Activated T-cell treated with anti-CD3 and anti-CD28 coated beads for 1 hour (primary cell): ENCODE results near the gene ZNF423.

ENCODE experiments used
- DNase-seq: peaks from one replicate; pipeline ENCODE4 v3.0.0-alpha.2; 2020; ENCODE audit warnings: low read depth

Gene ZNF423

DNA sequence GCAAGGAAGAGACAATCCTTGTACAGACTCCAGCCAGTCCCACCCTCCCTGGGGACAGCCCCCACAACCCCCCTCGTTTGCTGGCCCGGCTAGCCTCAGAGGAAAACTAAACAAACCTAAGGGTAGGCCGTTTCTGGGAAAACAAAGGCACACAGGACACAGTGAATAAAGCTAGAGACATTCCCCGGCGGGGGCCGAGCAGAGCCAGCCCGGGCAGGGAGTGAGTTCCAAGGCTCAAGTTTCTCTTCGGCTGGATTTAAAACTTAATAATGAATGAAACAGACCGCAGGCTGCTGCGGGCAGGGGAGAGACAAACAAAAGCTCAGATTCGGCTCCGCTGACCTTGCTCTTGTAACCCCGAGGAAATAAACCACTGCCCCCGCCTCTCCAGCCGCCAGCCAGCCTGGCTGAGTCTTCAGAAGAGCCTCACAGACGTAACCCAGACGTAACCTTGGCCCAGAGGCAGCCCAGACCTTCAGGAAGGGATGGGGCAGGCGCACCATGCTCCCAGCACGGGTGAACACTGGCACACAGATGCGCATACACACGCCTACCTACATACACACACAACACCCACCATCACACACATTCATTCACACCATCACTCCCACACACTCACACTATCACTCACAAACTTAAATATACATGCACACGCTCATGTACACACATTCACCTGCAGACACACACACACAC, 216.0 kb downstream of the ZNF423 start:
- DNase-seq = no peak

DNA sequence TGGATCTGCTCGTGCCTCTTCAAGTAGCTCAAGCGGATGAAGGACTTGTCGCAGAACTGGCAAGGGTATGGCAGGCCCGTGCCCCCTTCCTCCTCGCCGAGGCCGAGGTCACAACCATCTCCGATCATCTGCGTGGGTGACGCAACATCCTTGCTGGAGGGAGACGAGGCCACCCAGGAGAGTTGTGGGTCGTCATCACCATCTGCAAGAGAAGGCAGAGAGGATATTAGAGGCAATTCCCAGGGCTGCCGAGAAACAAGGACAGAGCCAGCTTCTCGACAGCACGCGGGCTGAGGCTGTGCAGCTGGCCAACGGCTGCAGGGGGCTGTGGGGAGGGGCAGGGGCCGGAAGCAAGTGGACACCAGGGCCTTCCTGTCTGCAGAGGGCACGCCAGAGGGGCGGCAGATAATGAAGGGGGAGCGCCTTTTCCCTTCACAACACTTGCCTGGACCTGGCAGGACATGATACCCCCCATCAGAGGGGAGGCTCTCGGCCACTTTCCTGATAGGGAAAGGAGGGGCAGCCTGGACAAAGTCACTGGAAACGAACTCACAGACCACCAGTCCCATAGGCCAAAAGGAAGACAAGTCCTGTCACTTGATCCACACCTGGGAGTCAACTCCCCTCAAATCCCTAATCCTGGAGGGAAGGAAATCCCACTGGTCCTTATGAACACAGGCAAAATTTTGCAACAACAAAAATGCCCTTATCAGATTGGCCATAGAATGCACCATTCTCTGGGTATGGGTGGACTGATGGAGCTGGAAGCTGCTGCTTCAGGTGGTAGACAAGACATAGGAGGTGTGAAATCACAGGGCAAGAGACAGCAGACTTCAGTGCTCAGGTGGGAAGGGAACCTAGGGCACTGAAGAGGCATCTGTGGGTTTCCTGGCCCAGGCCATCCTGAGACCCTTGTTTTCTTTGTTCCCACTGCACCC, 217.0 kb downstream of the ZNF423 start:
- DNase-seq = no peak

- DNase-seq = no peak
Observed at GRCh38 chr16:49637933-49638672, 217.8 kb downstream of the ZNF423 start.

DNA sequence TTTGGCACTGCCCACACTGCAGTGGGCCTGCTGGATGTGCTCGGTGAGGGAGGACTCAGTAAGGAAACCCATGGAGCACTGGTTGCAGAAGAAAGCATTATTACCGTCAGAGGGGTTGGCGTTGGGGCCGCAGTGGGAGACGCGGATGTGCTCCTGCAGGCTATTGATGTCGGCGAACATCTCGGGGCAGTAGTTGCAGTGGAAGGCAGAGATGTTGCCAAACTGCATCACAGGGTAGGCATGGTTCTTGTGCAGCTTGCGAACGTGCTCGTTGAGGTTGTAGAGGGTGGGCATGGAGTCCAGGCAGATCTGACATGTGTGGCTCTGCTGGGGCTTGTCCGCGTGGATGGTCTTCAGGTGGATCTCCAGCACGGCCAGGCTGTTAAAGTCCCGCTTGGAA, 218.4 kb downstream of the ZNF423 start:
- DNase-seq = no peak

DNA sequence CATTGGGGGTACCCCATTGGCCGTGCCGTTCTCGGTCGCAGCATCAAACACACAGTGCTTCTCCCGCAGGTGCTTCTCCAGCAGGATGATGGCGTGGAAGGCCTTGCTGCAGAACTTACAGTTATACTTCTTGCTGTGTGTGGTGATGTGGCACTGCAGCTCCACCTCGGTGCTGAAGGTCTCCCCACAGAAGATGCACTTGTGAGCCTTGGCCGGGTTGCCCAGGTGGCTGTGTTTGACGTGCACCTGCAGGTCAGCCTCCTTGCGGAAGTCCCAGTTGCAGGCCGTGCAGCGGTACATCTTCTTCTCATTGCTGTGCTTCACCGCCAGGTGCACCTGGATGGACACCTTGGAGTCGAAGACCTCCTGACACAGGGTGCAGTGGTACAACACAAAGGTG, 219.3 kb downstream of the ZNF423 start:
- DNase-seq = no peak

DNA sequence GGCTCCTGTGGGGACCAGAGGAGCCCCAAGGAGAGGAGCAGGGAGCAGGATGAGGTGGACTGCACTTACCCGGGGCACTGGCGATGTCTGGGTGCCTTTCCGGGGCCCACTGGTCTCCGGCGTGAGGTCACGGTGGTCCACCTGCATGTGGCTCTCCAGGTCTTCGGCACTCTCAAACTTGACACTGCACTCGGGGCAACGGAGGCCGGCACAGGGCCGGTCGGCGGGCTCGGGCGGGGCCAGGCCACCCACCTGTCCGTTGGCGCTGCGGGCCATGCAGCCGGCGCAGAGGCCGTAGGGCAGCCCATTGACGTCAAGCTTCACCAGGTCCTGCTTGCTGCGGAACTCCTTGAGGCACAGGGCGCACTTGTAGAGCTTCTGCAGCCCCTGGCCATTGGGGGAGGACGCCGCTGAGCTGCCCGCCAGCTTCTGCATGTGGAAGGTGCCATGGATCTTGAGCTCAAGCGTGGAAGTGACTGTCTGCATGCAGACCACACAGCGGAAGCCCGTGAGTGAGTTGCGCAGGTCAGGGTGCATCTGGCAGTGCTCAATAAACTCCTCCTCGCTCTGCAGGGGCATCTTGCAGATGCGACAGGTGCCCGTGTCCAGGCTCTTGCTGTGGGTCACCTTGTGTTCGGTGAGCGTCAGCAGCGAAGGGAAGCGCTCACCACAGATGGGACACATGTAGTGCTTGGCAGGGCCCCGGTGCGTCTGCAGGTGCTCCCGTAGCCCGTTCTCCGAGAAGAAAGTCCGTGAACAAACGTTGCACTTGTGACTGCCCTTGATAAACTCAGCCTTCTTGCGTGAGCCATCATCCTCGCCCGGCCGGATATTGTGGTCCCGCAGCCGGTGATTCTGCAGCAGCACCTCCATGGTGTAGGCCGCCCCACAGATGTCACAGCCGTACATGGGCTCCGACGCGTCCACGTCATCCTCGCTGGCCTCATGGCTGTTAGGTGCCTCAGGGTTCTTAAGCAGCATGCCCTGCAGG, 220.0 kb downstream of the ZNF423 start:
- DNase-seq = no peak

DNA sequence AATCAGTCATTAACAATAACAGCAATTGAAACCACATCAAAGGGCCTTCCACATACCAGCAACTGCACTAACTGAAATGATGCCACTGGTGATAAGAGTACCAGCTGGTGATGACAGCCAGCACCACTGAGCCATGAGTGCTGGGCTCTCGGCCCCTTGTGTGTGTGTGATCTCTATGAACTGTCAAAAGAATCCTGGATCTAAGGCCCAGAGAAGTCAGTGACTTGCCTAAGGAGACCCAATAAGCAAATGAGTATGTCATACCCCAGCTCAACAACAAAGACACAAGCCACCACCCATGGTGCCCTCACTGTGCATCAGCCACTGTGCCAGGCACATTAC, 220.9 kb downstream of the ZNF423 start:
- DNase-seq = no peak

- no peak for DNase-seq
Observed at GRCh38 chr16:49634235-49635008, 221.5 kb downstream of the ZNF423 start.

GRCh38 chr16:49632795-49633184, 223.1 kb downstream of the ZNF423 start:
- no peak for DNase-seq

- no peak for DNase-seq
Observed at GRCh38 chr16:49632086-49632794, 223.7 kb downstream of the ZNF423 start.

DNA sequence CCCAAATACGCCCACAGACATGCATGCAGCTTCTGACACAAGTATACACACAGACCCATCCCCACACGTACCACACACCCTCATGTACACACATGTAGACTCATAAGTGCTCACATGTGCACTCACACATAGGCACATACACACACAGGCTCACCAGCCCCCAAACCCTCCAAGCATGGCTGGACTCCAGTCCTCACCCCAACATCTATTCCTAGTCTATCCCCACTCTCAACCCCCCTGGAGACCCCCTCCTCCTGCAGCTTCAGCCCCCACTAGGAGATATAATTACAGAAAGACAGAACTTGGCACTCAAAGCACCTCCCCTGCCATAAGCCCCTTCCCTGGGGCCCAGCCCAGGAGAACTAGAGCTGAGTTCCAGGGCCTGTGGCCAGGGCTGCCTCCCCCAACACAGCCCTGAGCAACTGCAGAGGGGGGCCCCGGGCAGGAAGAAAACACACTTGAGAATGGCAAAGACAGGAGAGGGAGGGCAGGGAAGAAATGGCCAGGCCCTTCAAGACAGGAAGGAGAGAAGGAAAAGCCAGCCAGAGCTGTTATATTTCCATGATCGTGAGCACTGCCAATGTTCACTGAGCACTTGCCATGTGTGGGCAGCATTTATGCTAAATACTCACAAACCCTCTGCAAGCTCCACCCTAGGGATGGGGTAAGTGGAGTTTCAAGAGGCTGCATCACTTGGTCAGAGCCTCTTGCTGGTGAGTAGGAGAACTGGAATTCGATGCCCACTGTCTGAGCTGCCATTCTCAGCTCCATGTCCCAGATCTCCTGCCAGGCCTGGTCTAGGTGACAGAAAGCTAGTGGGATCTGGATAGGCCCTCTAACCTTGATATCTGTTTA, 224.5 kb downstream of the ZNF423 start:
- DNase-seq = no peak

- DNase-seq = no peak
Observed at GRCh38 chr16:49630783-49631182, 225.1 kb downstream of the ZNF423 start.

- DNase-seq = no peak
Observed at GRCh38 chr16:49629851-49630250, 226.1 kb downstream of the ZNF423 start.

- no peak for DNase-seq
Observed at GRCh38 chr16:49628148-49628547, 227.8 kb downstream of the ZNF423 start.

- no peak for DNase-seq
Observed at GRCh38 chr16:49625311-49626065, 230.4 kb downstream of the ZNF423 start.

DNA sequence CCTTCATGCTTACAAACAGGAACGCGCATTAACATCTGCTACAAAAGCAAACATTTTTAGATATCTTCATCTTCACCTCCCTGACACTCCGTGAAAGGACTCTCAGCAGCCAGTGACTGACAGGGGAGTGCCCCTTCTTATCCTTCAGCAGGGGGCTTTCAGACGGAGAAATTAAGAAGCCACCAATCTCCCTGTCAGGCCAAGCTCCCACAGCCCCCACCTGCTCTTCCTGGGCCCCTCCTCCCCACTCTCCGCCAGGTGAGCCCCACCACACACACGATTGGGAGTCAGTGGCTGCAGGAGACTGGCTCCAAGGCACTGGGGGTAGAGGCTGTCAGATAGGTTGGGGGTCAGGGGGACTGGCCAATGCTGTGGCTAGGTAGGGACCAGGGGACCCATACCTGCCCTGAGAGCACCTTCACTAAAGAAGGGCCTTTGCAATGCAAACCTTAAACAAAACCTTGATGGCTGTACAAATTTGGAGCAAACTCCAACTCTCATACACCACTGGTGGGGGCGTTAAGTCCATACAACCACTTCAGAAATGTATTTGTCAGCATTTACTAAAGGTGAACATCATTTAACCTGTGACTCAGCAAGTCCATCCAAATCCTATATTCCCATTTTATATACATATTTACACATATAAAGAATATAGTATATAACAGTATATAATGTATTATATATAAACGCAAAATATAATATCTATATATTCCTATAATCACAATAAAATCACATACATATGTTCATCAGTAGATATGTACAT, 232.2 kb downstream of the ZNF423 start:
- DNase-seq = no peak
